Hepatocyte (in vitro differentiated cells): ENCODE data around the gene MUC5AC. TPM values are rescaled to one million over a fixed set of nuclear protein-coding genes. Genes with fewer than 3 reads are reported as not detected.
A peak's percentile ranks its signal among the peaks of the same experiment; 100 is the strongest.
"Not testable (repeated sequence)": the region's sequence is repeated elsewhere in the genome, so short reads cannot be mapped to it uniquely, and the experiment has no call there.

Source experiments
- DNase-seq: peaks from one replicate; pipeline ENCODE4 v3.0.0-alpha.2; 2016; ENCODE audit warnings: low spot score
- H2AFZ ChIP-seq: fragments of 200-600 bp; sonication (generic); 2 replicates; pipeline ENCODE4 v1.6.0; 2016; ENCODE audit warnings: antibody characterized with exemption, mild to moderate bottlenecking
- H3K27ac ChIP-seq: fragments of 200-600 bp; sonication (generic); 2 replicates; pipeline ENCODE4 v1.5.1; 2016; ENCODE audit warnings: mild to moderate bottlenecking
- H3K27me3 ChIP-seq: fragments of 200-600 bp; sonication (generic); 2 replicates; pipeline ENCODE4 v1.6.1; 2016
- H3K36me3 ChIP-seq: fragments of 200-600 bp; sonication (generic); replicated peaks from 2 replicates; pipeline ENCODE4 v1.5.1; 2016; ENCODE audit warnings: low read depth; ENCODE audit not compliant: insufficient read depth
- H3K4me1 ChIP-seq: fragments of 200-600 bp; sonication (generic); 2 replicates; pipeline ENCODE4 v1.5.1; 2016; ENCODE audit warnings: mild to moderate bottlenecking, moderate library complexity; ENCODE audit not compliant: insufficient read depth
- H3K4me2 ChIP-seq: fragments of 200-600 bp; sonication (generic); 2 replicates; pipeline ENCODE4 v1.6.0; 2016
- H3K4me3 ChIP-seq: fragments of 200-600 bp; sonication (generic); 2 replicates; pipeline ENCODE4 v1.5.1; 2016; ENCODE audit warnings: mild to moderate bottlenecking
- H3K79me2 ChIP-seq: fragments of 200-600 bp; sonication (generic); 2 replicates; pipeline ENCODE4 v1.6.0; 2017; ENCODE audit warnings: mild to moderate bottlenecking
- H3K9me2 ChIP-seq: fragments of 200-600 bp; sonication (generic); replicated peaks from 2 replicates; pipeline ENCODE4 v1.6.0; 2017; ENCODE audit warnings: mild to moderate bottlenecking; ENCODE audit not compliant: insufficient read depth
- H3K9me3 ChIP-seq: fragments of 200-600 bp; sonication (generic); 2 replicates; pipeline ENCODE4 v1.5.1; 2016; ENCODE audit warnings: low read depth, mild to moderate bottlenecking
- H4K20me1 ChIP-seq: fragments of 200-600 bp; sonication (generic); 2 replicates; pipeline ENCODE4 v1.6.0; 2016; ENCODE audit warnings: mild to moderate bottlenecking; ENCODE audit not compliant: insufficient read depth, poor library complexity, severe bottlenecking
- CTCF ChIP-seq: fragments of 200-600 bp; sonication (generic); IDR thresholded peaks from 2 replicates; pipeline ENCODE4 v1.5.1; 2016; ENCODE audit warnings: antibody characterized with exemption, mild to moderate bottlenecking; ENCODE audit not compliant: poor library complexity
- EZH2 ChIP-seq: fragments of 200-600 bp; sonication (generic); IDR thresholded peaks from 2 replicates; pipeline ENCODE4 v1.6.1; 2016; ENCODE audit warnings: antibody characterized with exemption, mild to moderate bottlenecking, borderline replicate concordance
- EZH2phosphoT487 ChIP-seq: fragments of 200-600 bp; sonication (generic); IDR thresholded peaks from one replicate; pipeline ENCODE4 v1.6.1; 2018; ENCODE audit warnings: antibody characterized with exemption, mild to moderate bottlenecking, low read depth, moderate library complexity; ENCODE audit not compliant: unreplicated experiment, severe bottlenecking
- WGBS: methylation state at CpG from one replicate; pipeline ENCODE4 v1.1.6; 2016; ENCODE audit warnings: low lambda C conversion rate; ENCODE audit errors: missing lambda C conversion rate; 5-methylcytosine and 5-hydroxymethylcytosine counted together
- polyA plus RNA-seq: library from polyadenylated mRNA; unstranded; fragments of >200 nt; fragmentation: Nextera tagmentation; extraction: Ambion mirVana; gene quantifications from 2 replicates; pipeline ENCODE4 v1.2.1, GENCODE V29; 2016
- total RNA-seq: library from RNA; depleted of rRNA; stranded (reverse); fragments of >200 nt; gene quantifications from 2 replicates; pipeline ENCODE4 v1.2.3, GENCODE V29; 2014

MUC5AC gene
- total and polyA plus RNA-seq, 2 experiments from 2014 or later: 0.07 to 0.08 TPM

DNA sequence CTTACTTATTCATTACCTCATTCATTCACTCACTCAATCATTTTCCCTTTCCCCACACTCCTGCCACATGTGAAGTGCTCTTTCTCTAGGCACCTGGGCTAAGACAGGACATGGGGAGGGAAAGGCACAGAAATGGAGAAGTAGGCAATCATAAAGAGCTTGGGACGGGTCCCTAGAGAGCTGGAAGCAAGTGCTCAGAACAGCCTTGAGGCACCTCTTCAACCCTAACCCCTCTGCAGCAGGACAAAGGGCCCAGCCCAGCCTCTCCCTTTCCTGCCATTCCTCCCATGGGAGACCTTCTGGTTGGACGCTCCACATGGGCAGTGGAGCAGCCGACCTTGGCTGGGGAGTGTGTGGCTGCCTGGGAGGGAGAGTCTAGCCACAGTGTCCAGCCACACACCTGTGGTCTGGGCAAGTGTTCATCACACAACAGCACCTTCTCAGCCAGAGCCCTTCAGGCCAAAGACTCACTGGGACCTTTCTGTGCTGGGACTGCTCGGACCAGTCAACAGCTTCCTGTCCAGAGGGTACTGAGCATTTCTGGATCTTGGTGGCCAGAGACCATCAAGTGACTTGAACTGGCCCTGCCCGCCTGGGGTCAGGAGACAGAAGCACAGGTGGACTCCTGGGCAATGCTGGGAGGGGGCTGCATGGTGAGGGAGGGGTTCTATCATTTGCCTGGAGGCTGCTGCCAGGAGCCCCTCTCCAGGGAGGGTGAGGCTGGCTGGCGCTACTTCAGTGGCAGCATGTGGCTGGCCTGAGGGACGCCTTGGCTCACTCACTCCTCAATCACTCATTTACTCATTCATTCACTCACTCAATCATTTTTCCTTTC is 1.0 kb upstream of the MUC5AC start:
- no peaks in the 10 kb centered on the region for H3K27me3 ChIP-seq

DNA sequence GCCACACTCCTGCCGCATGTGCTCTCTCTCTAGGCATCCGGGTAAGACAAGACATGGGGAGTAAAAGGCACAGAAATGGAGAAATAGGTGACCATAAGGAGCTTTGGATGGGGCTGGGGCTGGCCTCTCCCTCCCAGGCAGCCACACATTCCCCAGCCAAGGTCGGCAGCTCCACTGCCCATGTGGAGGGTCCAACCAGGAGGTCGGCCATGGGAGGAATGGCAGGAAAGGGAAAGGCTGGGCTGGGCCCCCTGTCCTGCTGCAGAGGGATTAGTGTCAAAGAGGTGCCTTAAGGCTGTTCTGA is 460 bp upstream of the MUC5AC start:
- no peaks in the 10 kb centered on the region for H3K36me3 ChIP-seq
- no peaks in the 10 kb centered on the region for H3K9me2 ChIP-seq
- H3K4me3 ChIP-seq: no peak overlapping the region
- whole genome bisulfite sequencing: 81% methylated on average over 4 of the region's 4 CpGs
- H4K20me1 ChIP-seq: no peaks in the 10 kb centered on the region
- no peak for DNase-seq
- no peaks in the 10 kb centered on the region for H3K79me2 ChIP-seq
- no peaks in the 10 kb centered on the region for H3K27me3 ChIP-seq
- H3K4me1 ChIP-seq: peaks cover 11% of the 10 kb centered on the region
- no peak overlapping the region for H3K27ac ChIP-seq
- no peaks in the 10 kb centered on the region for H3K9me3 ChIP-seq
- TF ChIP-seq EZH2: no peak
- TF ChIP-seq EZH2phosphoT487: no peak
- TF ChIP-seq CTCF: no peak
- H2AFZ ChIP-seq: no peak overlapping the region
- no peak overlapping the region for H3K4me2 ChIP-seq

More for the DNA sequence above, 1.0 kb upstream of the MUC5AC start:
- H3K9me3 ChIP-seq: no peaks in the 10 kb centered on the region
- DNase-seq: peak; percentile 2
- H3K4me3 ChIP-seq: no peak overlapping the region
- no peaks in the 10 kb centered on the region for H3K9me2 ChIP-seq
- no peak overlapping the region for H2AFZ ChIP-seq
- no peak for TF ChIP-seq CTCF
- no peak for TF ChIP-seq EZH2phosphoT487
- no peak for TF ChIP-seq EZH2
- H4K20me1 ChIP-seq: no peaks in the 10 kb centered on the region
- WGBS: 93% methylated on average over 7 of the region's 7 CpGs
- no peak overlapping the region for H3K4me2 ChIP-seq
- peaks cover 13% of the 10 kb centered on the region for H3K4me1 ChIP-seq
- H3K36me3 ChIP-seq: no peaks in the 10 kb centered on the region
- H3K27ac ChIP-seq: no peak overlapping the region
- H3K79me2 ChIP-seq: no peaks in the 10 kb centered on the region

DNA sequence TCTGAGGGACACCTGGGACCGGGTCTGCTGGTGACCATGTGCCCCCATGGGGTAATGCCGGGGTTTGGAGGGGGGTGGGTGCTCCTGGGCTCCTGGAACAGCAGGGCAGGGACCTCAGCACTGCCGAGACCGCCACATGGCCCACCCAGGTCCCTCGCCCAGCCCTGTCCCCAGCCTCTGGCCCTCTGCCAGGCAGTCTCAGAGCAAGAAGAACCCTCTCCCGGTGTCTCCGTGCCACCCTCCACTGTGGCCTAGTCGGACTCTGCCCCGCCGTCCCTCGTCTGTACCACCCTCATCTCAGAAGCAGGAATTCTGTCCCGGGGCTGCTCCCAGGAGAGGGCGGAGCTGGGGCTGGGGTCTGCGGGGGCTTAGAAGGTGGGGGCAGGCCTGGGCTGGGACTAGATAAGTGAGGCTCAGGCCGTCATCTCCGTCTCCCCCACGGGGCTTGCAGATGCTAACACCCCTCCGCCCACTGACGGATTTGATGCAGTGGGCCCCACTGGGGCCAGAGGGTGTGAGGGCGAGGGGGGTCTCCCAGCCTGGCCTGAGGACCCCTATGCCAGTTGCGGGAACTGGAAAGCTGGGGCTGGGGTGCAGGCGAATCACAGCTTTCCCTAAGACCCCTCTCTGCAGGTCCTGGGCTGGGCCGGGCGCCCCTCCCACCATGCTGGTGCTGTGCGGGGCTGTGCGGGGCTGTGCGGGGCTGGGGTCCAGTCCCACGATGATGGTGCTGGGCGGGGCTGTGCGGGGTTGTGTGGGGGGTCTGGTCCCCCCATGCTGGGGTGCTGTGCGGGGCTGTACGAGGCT is 1.1 kb downstream of the MUC5AC start:
- H3K79me2 ChIP-seq: no peaks in the 10 kb centered on the region
- H3K9me2 ChIP-seq: no peaks in the 10 kb centered on the region
- 91% methylated on average over 27 of the region's 32 CpGs for WGBS
- no peak overlapping the region for H2AFZ ChIP-seq
- TF ChIP-seq EZH2 (no peak), EZH2phosphoT487 (no peak), CTCF (no peak)
- no peak overlapping the region for H3K27ac ChIP-seq
- H3K4me3 ChIP-seq: no peak overlapping the region
- H3K27me3 ChIP-seq: no peaks in the 10 kb centered on the region
- no peaks in the 10 kb centered on the region for H3K4me1 ChIP-seq
- H3K4me2 ChIP-seq: no peak overlapping the region
- H3K36me3 ChIP-seq: no peaks in the 10 kb centered on the region
- H4K20me1 ChIP-seq: no peaks in the 10 kb centered on the region
- DNase-seq: no peak
- no peaks in the 10 kb centered on the region for H3K9me3 ChIP-seq

GRCh38 chr11:1159488-1160220 is 1.9 kb downstream of the MUC5AC start:
- not testable (repeated sequence) for H3K36me3 ChIP-seq, H3K4me2 ChIP-seq, H2AFZ ChIP-seq, H3K27ac ChIP-seq, H3K79me2 ChIP-seq, H3K4me3 ChIP-seq, H3K4me1 ChIP-seq, H4K20me1 ChIP-seq, DNase-seq, H3K9me3 ChIP-seq, H3K9me2 ChIP-seq, H3K27me3 ChIP-seq
- WGBS: 81% methylated on average over 3 of the region's 24 CpGs
